ENCODE results near the gene NCOA6. TPM values are rescaled to one million over a fixed set of nuclear protein-coding genes. Genes with fewer than 3 reads are reported as not detected.

NCOA6 gene
- total RNA-seq = 10 to 100 TPM; 25.8 to 26.9 TPM

- peaks cover 20% of the 10 kb centered on the region for H3K27me3 Mint-ChIP-seq (ENCODE audit: low read depth)
- peak within 1 kb of the TSS; percentile 93 for H3K27ac Mint-ChIP-seq
Measured at GRCh38 chr20:34825530-34826362, at the start of gene NCOA6. TSS of gene NCOA6 (minus strand) at chr20:34825651. CDS start at chr20:34782355, 43,296 bp downstream.

GRCh38 chr20:34874094-34874654, 48.7 kb upstream of the NCOA6 start:
- CTCF ChIA-PET = interaction anchor here (0.5 to 5.3 kb wide), 32 partner anchors 9 to 491 kb away, joined by 3 to 129 read pairs (median 4); partner anchors contain the start of genes EDEM2, GSS, MYH7B and NCOA6
- H3K36me3 Mint-ChIP-seq (ENCODE audit: low read depth) = no peaks in the 10 kb centered on the region
- peak overlapping the region; percentile 68 for H3K4me3 Mint-ChIP-seq
- no peak overlapping the region for H3K27ac Mint-ChIP-seq
- POLR2A ChIA-PET = interaction anchor here (0.6 to 1.1 kb wide), 3 partner anchors 57 to 81 kb away, joined by 3 to 7 read pairs (median 4); partner anchors contain the start of genes GSS and MYH7B
- ATAC-seq = no peak
- no peaks in the 10 kb centered on the region for H3K9me3 Mint-ChIP-seq (ENCODE audit: insufficient read depth)
- peaks cover 2% of the 10 kb centered on the region for H3K27me3 Mint-ChIP-seq (ENCODE audit: low read depth)
- peaks cover 55% of the 10 kb centered on the region for H3K4me1 Mint-ChIP-seq (ENCODE audit: low read depth)
- DNase-seq = peak; percentile 71

More at GRCh38 chr20:34825530-34826362, at the start of gene NCOA6:
- CTCF ChIA-PET = interaction anchor here (0.6 to 2.1 kb wide), 2 partner anchors 47 to 287 kb away, joined by 3 to 10 read pairs; partner anchors contain the start of gene GGT7
- peak; percentile 73 for ATAC-seq
- Mint-ChIP-seq H3K36me3 (ENCODE audit: low read depth) (peaks cover 15% of the 10 kb centered on the region), H3K4me1 (ENCODE audit: low read depth) (peaks cover 29% of the 10 kb centered on the region), H3K9me3 (ENCODE audit: insufficient read depth) (no peaks in the 10 kb centered on the region), H3K4me3 (peak within 1 kb of the TSS; percentile 92)
- POLR2A ChIA-PET = interaction anchor here (0.6 to 1.0 kb wide), 2 partner anchors 267 to 681 kb away, joined by 4 read pairs; partner anchors contain the start of gene TRPC4AP
- DNase-seq = peak; percentile 88

- no peaks in the 10 kb centered on the region for H3K36me3 Mint-ChIP-seq (ENCODE audit: low read depth)
- ChIA-PET CTCF (interaction anchor here (0.5 to 5.3 kb wide), 30 partner anchors 9 to 490 kb away, joined by 3 to 129 read pairs (median 4); partner anchors contain the start of genes EDEM2, GSS, MYH7B and NCOA6), POLR2A (interaction anchor here (1.0 to 1.6 kb wide), 3 partner anchors 70 to 82 kb away, joined by 4 to 7 read pairs (median 5); partner anchors contain the start of genes GSS and MYH7B)
- H3K4me1 Mint-ChIP-seq (ENCODE audit: low read depth) = peaks cover 55% of the 10 kb centered on the region
- peak overlapping the region; percentile 73 for H3K27ac Mint-ChIP-seq
- H3K4me3 Mint-ChIP-seq = peak overlapping the region; percentile 68
- no peaks in the 10 kb centered on the region for H3K9me3 Mint-ChIP-seq (ENCODE audit: insufficient read depth)
- DNase-seq (no peak), ATAC-seq (no peak)
- peaks cover 2% of the 10 kb centered on the region for H3K27me3 Mint-ChIP-seq (ENCODE audit: low read depth)
Measured at GRCh38 chr20:34873583-34874093, 48.2 kb upstream of the NCOA6 start.

GRCh38 chr20:34872622-34873224, 47.3 kb upstream of the NCOA6 start, which contains the start of gene GGT7:
TSS of gene GGT7 (minus strand) at chr20:34872856. CDS start at chr20:34872815, 41 bp downstream.
- peak; percentile 69 for ATAC-seq
- H3K4me3 Mint-ChIP-seq = peak within 1 kb of the TSS; percentile 68
- H3K4me1 Mint-ChIP-seq (ENCODE audit: low read depth) = peaks cover 52% of the 10 kb centered on the region
- H3K27ac Mint-ChIP-seq = peak within 1 kb of the TSS; percentile 78
- no peaks in the 10 kb centered on the region for H3K36me3 Mint-ChIP-seq (ENCODE audit: low read depth)
- H3K27me3 Mint-ChIP-seq (ENCODE audit: low read depth) = peaks cover 2% of the 10 kb centered on the region
- no peaks in the 10 kb centered on the region for H3K9me3 Mint-ChIP-seq (ENCODE audit: insufficient read depth)
- DNase-seq = peak; percentile 90
- CTCF ChIA-PET = interaction anchor here (0.7 to 5.3 kb wide), 20 partner anchors 8 to 269 kb away, joined by 3 to 129 read pairs (median 7); partner anchors contain the start of genes GSS, MYH7B and NCOA6
- POLR2A ChIA-PET = interaction anchor here (1.6 kb wide), 1 partner anchor 83 kb away, joined by 5 read pairs; no protein-coding TSS in a partner anchor

GRCh38 chr20:34871966-34872621, 46.6 kb upstream of the NCOA6 start:
- ChIA-PET CTCF (interaction anchor here (0.7 to 5.3 kb wide), 16 partner anchors 12 to 269 kb away, joined by 3 to 129 read pairs (median 4); partner anchors contain the start of genes GSS, MYH7B and NCOA6), POLR2A (interaction anchor here (1.6 kb wide), 1 partner anchor 84 kb away, joined by 5 read pairs; no protein-coding TSS in a partner anchor)
- DNase-seq = no peak
- ATAC-seq = no peak
- Mint-ChIP-seq H3K27me3 (ENCODE audit: low read depth) (peaks cover 2% of the 10 kb centered on the region), H3K9me3 (ENCODE audit: insufficient read depth) (no peaks in the 10 kb centered on the region), H3K4me1 (ENCODE audit: low read depth) (peaks cover 49% of the 10 kb centered on the region), H3K36me3 (ENCODE audit: low read depth) (no peaks in the 10 kb centered on the region), H3K4me3 (peak overlapping the region; percentile 64), H3K27ac (peak overlapping the region; percentile 78)

- Mint-ChIP-seq H3K4me3 (peak overlapping the region; percentile 64), H3K27ac (peak overlapping the region; percentile 15), H3K27me3 (ENCODE audit: low read depth) (no peaks in the 10 kb centered on the region), H3K36me3 (ENCODE audit: low read depth) (no peaks in the 10 kb centered on the region), H3K9me3 (ENCODE audit: insufficient read depth) (no peaks in the 10 kb centered on the region), H3K4me1 (ENCODE audit: low read depth) (peaks cover 46% of the 10 kb centered on the region)
- DNase-seq (no peak), ATAC-seq (no peak)
- ChIA-PET POLR2A (no interaction called here), CTCF (interaction anchor here (0.9 to 3.3 kb wide), 3 partner anchors 15 to 85 kb away, joined by 4 to 10 read pairs (median 4); partner anchors contain the start of genes GSS and MYH7B)
Measured at GRCh38 chr20:34871320-34871926, 46.0 kb upstream of the NCOA6 start.

GRCh38 chr20:34864216-34864615, 38.8 kb upstream of the NCOA6 start:
- H3K27me3 Mint-ChIP-seq (ENCODE audit: low read depth) = no peaks in the 10 kb centered on the region
- POLR2A ChIA-PET = no interaction called here

GRCh38 chr20:34863421-34863965, 38.0 kb upstream of the NCOA6 start:
- Mint-ChIP-seq H3K4me3 (no peak overlapping the region), H3K9me3 (ENCODE audit: insufficient read depth) (no peaks in the 10 kb centered on the region), H3K36me3 (ENCODE audit: low read depth) (no peaks in the 10 kb centered on the region), H3K27ac (no peak overlapping the region), H3K4me1 (ENCODE audit: low read depth) (no peaks in the 10 kb centered on the region), H3K27me3 (ENCODE audit: low read depth) (no peaks in the 10 kb centered on the region)
- CTCF ChIA-PET = interaction anchor here (1.3 to 2.8 kb wide), 2 partner anchors 10 to 11 kb away, joined by 4 to 16 read pairs; partner anchors contain the start of gene ACSS2
- DNase-seq = no peak
- ATAC-seq = no peak
- POLR2A ChIA-PET = no interaction called here

More at GRCh38 chr20:34864216-34864615, 38.8 kb upstream of the NCOA6 start:
- Mint-ChIP-seq H3K4me3 (no peak overlapping the region), H3K27ac (no peak overlapping the region), H3K4me1 (ENCODE audit: low read depth) (no peaks in the 10 kb centered on the region), H3K9me3 (ENCODE audit: insufficient read depth) (no peaks in the 10 kb centered on the region), H3K36me3 (ENCODE audit: low read depth) (no peaks in the 10 kb centered on the region)
- CTCF ChIA-PET = interaction anchor here (2.8 kb wide), 1 partner anchor 11 kb away, joined by 16 read pairs; the partner anchor contains the start of gene ACSS2
- DNase-seq = no peak
- ATAC-seq = no peak

GRCh38 chr20:34862724-34863123, 37.3 kb upstream of the NCOA6 start:
- H3K4me3 Mint-ChIP-seq = no peak overlapping the region
- no peaks in the 10 kb centered on the region for H3K4me1 Mint-ChIP-seq (ENCODE audit: low read depth)
- CTCF ChIA-PET = interaction anchor here (1.3 kb wide), 1 partner anchor 11 kb away, joined by 4 read pairs; no protein-coding TSS in a partner anchor
- no peak overlapping the region for H3K27ac Mint-ChIP-seq
- H3K36me3 Mint-ChIP-seq (ENCODE audit: low read depth) = no peaks in the 10 kb centered on the region
- no peaks in the 10 kb centered on the region for H3K9me3 Mint-ChIP-seq (ENCODE audit: insufficient read depth)
- DNase-seq = no peak
- no peak for ATAC-seq
- no peaks in the 10 kb centered on the region for H3K27me3 Mint-ChIP-seq (ENCODE audit: low read depth)
- POLR2A ChIA-PET = interaction anchor here (0.6 kb wide), 2 partner anchors 13 to 136 kb away, joined by 3 to 4 read pairs; no protein-coding TSS in a partner anchor

Data from activated CD8-positive, alpha-beta T cell treated with anti-CD3 and anti-CD28 coated beads, Interleukin-2, amount 10 ng/mL, durations not matched to agents 7 days and 5 days (primary cell).